ENCODE results near the gene PRICKLE4. TPM values are rescaled to one million over a fixed set of nuclear protein-coding genes. Genes with fewer than 3 reads are reported as not detected.

The PRICKLE4 gene
- total and polyA plus RNA-seq, 2 of the 4 experiments (the other 2 are of a cell fraction) = 0.72 TPM; not detected in 1

GRCh38 chr6:41744236-41744787 lies 36.3 kb upstream of the PRICKLE4 start:
- H2BK5ac ChIP-seq (ENCODE audit: low read depth, low read length, poor library complexity, severe bottlenecking) = no peak overlapping the region
- H4K91ac ChIP-seq (ENCODE audit: insufficient read depth, low read depth, low read length) = no peak overlapping the region
- H3K36me3 ChIP-seq (ENCODE audit: control insufficient read depth, insufficient read depth, low read length) = no peaks in the 10 kb centered on the region
- TF ChIP-seq CTCF (conservative IDR thresholded peaks at IDR 0.05; ENCODE audit: low read depth, low read length) (no peak), ELK1 (IDR thresholded peaks at IDR 0.05; ENCODE audit: borderline replicate concordance, low read depth, low read length) (no peak), USF2 (IDR thresholded peaks at IDR 0.05; ENCODE audit: low read depth, low read length) (no peak), CHD1 (IDR thresholded peaks at IDR 0.05; ENCODE audit: low read depth, low read length) (no peak), SMC3 (IDR thresholded peaks at IDR 0.05; ENCODE audit: low read depth, low read length) (no peak), FOS (IDR thresholded peaks at IDR 0.05; ENCODE audit: low read depth, low read length) (no peak), RFX5 (IDR thresholded peaks at IDR 0.05; ENCODE audit: low read depth, low read length) (no peak)
- no peak for DNase-seq
- no peak overlapping the region for H4K5ac ChIP-seq (ENCODE audit: low read depth, low read length)
- ChIA-PET POLR2A (ENCODE audit: unreplicated experiment) (no interaction called here), CTCF (no interaction called here)
- H2AK5ac ChIP-seq (ENCODE audit: low read depth, low read length) = no peak overlapping the region
- in situ Hi-C loops (cut with MboI; ENCODE audit: low sequenced_read_pairs) (no loop called here), dilution Hi-C loops (cut with HindIII; ENCODE audit: low sequenced_read_pairs, unreplicated experiment) (no loop called here), intact Hi-C loops (cut with micrococcal nuclease) (no loop called here)
- H3K27me3 ChIP-seq (ENCODE audit: control insufficient read depth, insufficient read depth, low read length) = peaks cover 12% of the 10 kb centered on the region; the same call in 1 of the 2 replicates
- H2BK15ac ChIP-seq (ENCODE audit: low read depth, low read length) = no peak overlapping the region
- H3K23ac ChIP-seq (ENCODE audit: low read depth, low read length) = no peak overlapping the region
- 78% methylated on average over 5 of the region's 7 CpGs; no CpG with 5 or more reads in 1 of the 2 experiments for WGBS, 2 experiments (ENCODE audit: extremely low coverage in 2 of 2, insufficient read length in 1 of 2)
- H2AK9ac ChIP-seq (replicated peaks; ENCODE audit: low read depth, low read length, poor library complexity) = no peak overlapping the region
- no peaks in the 10 kb centered on the region for H4K20me1 ChIP-seq (ENCODE audit: insufficient read depth, low read length)
- no peak overlapping the region for H3K9ac ChIP-seq (ENCODE audit: low read depth, low read length)
- no peak overlapping the region for H2BK120ac ChIP-seq (ENCODE audit: low read depth, low read length)
- no peak overlapping the region for H2BK20ac ChIP-seq (ENCODE audit: low read depth, low read length)
- no peaks in the 10 kb centered on the region for H3K79me1 ChIP-seq (ENCODE audit: low read depth in 1 of 2, low read length in 2 of 2)
- H4K8ac ChIP-seq (ENCODE audit: low read depth in 2 of 2, low read length in 2 of 2) = no peak overlapping the region
- H3K18ac ChIP-seq (ENCODE audit: low read depth, low read length) = no peak overlapping the region
- BruUV-seq (replicated peaks) = no TSS peak
- no peak overlapping the region for H3K4me3 ChIP-seq (ENCODE audit: insufficient read depth, low read depth, low read length)
- no peak overlapping the region for H3K4ac ChIP-seq (ENCODE audit: low read depth, low read length)
- H3K4me1 ChIP-seq (ENCODE audit: control insufficient read depth, insufficient read depth, low read length) = no peaks in the 10 kb centered on the region
- no peak overlapping the region for H3K4me2 ChIP-seq (ENCODE audit: low read depth, low read length)
- H3K56ac ChIP-seq (ENCODE audit: extremely low read depth, insufficient read depth, low read length) = no peak overlapping the region
- ATAC-seq (ENCODE audit: low read depth) = no peak
- no peak overlapping the region for H3K14ac ChIP-seq (replicated peaks; ENCODE audit: low read depth, low read length)
- no peak overlapping the region for H2AFZ ChIP-seq (replicated peaks; ENCODE audit: low read length, poor library complexity)
- H3K9me3 ChIP-seq (ENCODE audit: control insufficient read depth, insufficient read depth, low read length) = no peaks in the 10 kb centered on the region
- no peak overlapping the region for H3K27ac ChIP-seq (ENCODE audit: insufficient read depth, low read length)
- H3K9me1 ChIP-seq (ENCODE audit: insufficient read depth, low read length) = no peaks in the 10 kb centered on the region
